IMR-90 (cell line): ENCODE results near the gene SH3BP5. TPM values are rescaled to one million over a fixed set of nuclear protein-coding genes. Genes with fewer than 3 reads are reported as not detected.

Source experiments
- ATAC-seq: fragments of 200-7000 bp; cut with Tn5 transposase; 2 replicates; pipeline ENCODE4 v1.9.1; 2020; ENCODE audit warnings: low read depth, mild to moderate bottlenecking, moderate library complexity
- BruUV-seq: library from RNA; stranded (reverse); fragments of 400-500 nt; replicated peaks from 2 replicates; lab custom pipeline; 2021; lab: Mats Ljungman, UMichigan
- CTCF ChIA-PET: fragments of 300-600 bp; formaldehyde crosslinking; extraction: SDS; loops from one replicate; lab custom pipeline; 2021; ENCODE audit warnings: antibody characterized with exemption; lab: Yijun Ruan, JAX
- POLR2A ChIA-PET: fragments of 300-600 bp; sonication (Branson Sonifier 250); formaldehyde crosslinking; loops from one replicate; lab custom pipeline; 2022; ENCODE audit warnings: antibody characterized with exemption; ENCODE audit not compliant: unreplicated experiment; lab: Charles Lee
- DNase-seq: peaks from one replicate; pipeline ENCODE4 v3.0.0; 2013
- H2AFZ ChIP-seq: replicated peaks from 2 replicates; pipeline ENCODE3; 2013; ENCODE audit warnings: low read length, mild to moderate bottlenecking; ENCODE audit not compliant: poor library complexity
- H2AK5ac ChIP-seq: 2 replicates; pipeline ENCODE4 v1.6.1; 2013; ENCODE audit warnings: low read depth, low read length, inconsistent platforms
- H2AK9ac ChIP-seq: replicated peaks from 2 replicates; pipeline ENCODE3; 2013; ENCODE audit warnings: mild to moderate bottlenecking, low read depth, low read length, moderate library complexity; ENCODE audit not compliant: poor library complexity
- H2BK120ac ChIP-seq: 2 replicates; pipeline ENCODE4 v1.6.1; 2013; ENCODE audit warnings: low read depth, low read length, inconsistent platforms
- H2BK15ac ChIP-seq: 3 replicates; pipeline ENCODE4 v1.6.1; 2013; ENCODE audit warnings: low read depth, low read length, inconsistent platforms
- H2BK20ac ChIP-seq: 2 replicates; pipeline ENCODE4 v1.6.1; 2013; ENCODE audit warnings: low read depth, mild to moderate bottlenecking, inconsistent platforms, low read length, moderate library complexity
- H2BK5ac ChIP-seq: 2 replicates; pipeline ENCODE4 v1.6.1; 2013; ENCODE audit warnings: mild to moderate bottlenecking, low read depth, low read length, inconsistent platforms; ENCODE audit not compliant: poor library complexity, severe bottlenecking
- H3K14ac ChIP-seq: replicated peaks from 2 replicates; pipeline ENCODE4 v1.6.1; 2013; ENCODE audit warnings: low read depth, low read length, inconsistent platforms
- H3K18ac ChIP-seq: 2 replicates; pipeline ENCODE4 v1.6.1; 2013; ENCODE audit warnings: low read depth, low read length, control low read depth
- H3K23ac ChIP-seq: 2 replicates; pipeline ENCODE4 v1.6.1; 2013; ENCODE audit warnings: low read depth, low read length, inconsistent platforms
- H3K27ac ChIP-seq: 2 replicates; pipeline ENCODE4 v1.5.1; 2013; ENCODE audit warnings: mild to moderate bottlenecking, control low read depth, low read length; ENCODE audit not compliant: insufficient read depth
- H3K27me3 ChIP-seq: 2 replicates; pipeline ENCODE4 v1.6.1; 2013; ENCODE audit warnings: low read length; ENCODE audit not compliant: control insufficient read depth, insufficient read depth
- H3K36me3 ChIP-seq: 2 replicates; pipeline ENCODE4 v1.6.1; 2013; ENCODE audit warnings: low read length, mixed read lengths; ENCODE audit not compliant: control insufficient read depth, insufficient read depth
- H3K4ac ChIP-seq: 2 replicates; pipeline ENCODE4 v1.6.1; 2013; ENCODE audit warnings: low read depth, low read length, inconsistent platforms
- H3K4me1 ChIP-seq: 2 replicates; pipeline ENCODE4 v1.6.1; 2013; ENCODE audit warnings: low read length, mixed read lengths; ENCODE audit not compliant: control insufficient read depth, insufficient read depth
- H3K4me2 ChIP-seq: 2 replicates; pipeline ENCODE4 v1.6.1; 2013; ENCODE audit warnings: low read depth, mild to moderate bottlenecking, control low read depth, low read length, moderate library complexity
- H3K4me3 ChIP-seq: 2 replicates; pipeline ENCODE4 v1.5.1; 2013; ENCODE audit warnings: low read depth, mild to moderate bottlenecking, control low read depth, low read length, moderate library complexity; ENCODE audit not compliant: insufficient read depth
- H3K56ac ChIP-seq: 2 replicates; pipeline ENCODE4 v1.6.1; 2013; ENCODE audit warnings: low read length, inconsistent platforms; ENCODE audit not compliant: insufficient read depth; ENCODE audit errors: extremely low read depth
- H3K79me1 ChIP-seq, 2 experiments: 2 replicates each; pipeline ENCODE4 v1.6.1; 2013; ENCODE audit warnings: low read length in 2 of 2, inconsistent platforms in 1 of 2, low read depth in 1 of 2
- H3K9ac ChIP-seq: 2 replicates; pipeline ENCODE4 v1.6.1; 2013; ENCODE audit warnings: low read depth, low read length, control low read depth
- H3K9me1 ChIP-seq: 2 replicates; pipeline ENCODE4 v1.6.1; 2013; ENCODE audit warnings: low read length, inconsistent platforms; ENCODE audit not compliant: insufficient read depth
- H3K9me3 ChIP-seq: 2 replicates; pipeline ENCODE4 v1.6.1; 2013; ENCODE audit warnings: low read length; ENCODE audit not compliant: control insufficient read depth, insufficient read depth
- H4K20me1 ChIP-seq: 2 replicates; pipeline ENCODE4 v1.6.1; 2013; ENCODE audit warnings: low read length, inconsistent platforms; ENCODE audit not compliant: insufficient read depth
- H4K5ac ChIP-seq: 2 replicates; pipeline ENCODE4 v1.6.1; 2013; ENCODE audit warnings: mild to moderate bottlenecking, low read depth, low read length, control low read depth
- H4K8ac ChIP-seq, 2 experiments: 2 replicates each; pipeline ENCODE4 v1.6.1; 2013; ENCODE audit warnings: low read depth in 2 of 2, low read length in 2 of 2, control low read depth in 1 of 2, inconsistent platforms in 1 of 2
- H4K91ac ChIP-seq: 2 replicates; pipeline ENCODE4 v1.6.1; 2013; ENCODE audit warnings: low read depth, low read length, inconsistent platforms; ENCODE audit not compliant: insufficient read depth
- BHLHE40 ChIP-seq: fragments of 150-350 bp; IDR thresholded peaks from 2 replicates; pipeline ENCODE4 v1.6.1; 2016; ENCODE audit warnings: mild to moderate bottlenecking, low read depth, low read length
- CTCF ChIP-seq: conservative IDR thresholded peaks from 2 replicates; pipeline ENCODE4 v1.5.1; 2012; ENCODE audit warnings: mild to moderate bottlenecking, low read depth, low read length, improper control_type of control experiment
- MAFK ChIP-seq: IDR thresholded peaks from 2 replicates; pipeline ENCODE4 v1.6.1; 2012; ENCODE audit warnings: low read depth, low read length, improper control_type of control experiment
- MAZ ChIP-seq: IDR thresholded peaks from 2 replicates; pipeline ENCODE4 v1.6.1; 2012; ENCODE audit warnings: low read depth, mild to moderate bottlenecking, low read length, improper control_type of control experiment, moderate library complexity, borderline replicate concordance
- MXI1 ChIP-seq: IDR thresholded peaks from 2 replicates; pipeline ENCODE4 v1.6.1; 2012; ENCODE audit warnings: low read depth, mild to moderate bottlenecking, low read length, moderate library complexity, borderline replicate concordance
- POLR2A ChIP-seq: IDR thresholded peaks from 2 replicates; pipeline ENCODE4 v1.6.1; 2012; ENCODE audit warnings: mild to moderate bottlenecking, low read depth, low read length
- RAD21 ChIP-seq: IDR thresholded peaks from 2 replicates; pipeline ENCODE4 v1.6.1; 2012; ENCODE audit warnings: low read length, improper control_type of control experiment
- RFX5 ChIP-seq: IDR thresholded peaks from 2 replicates; pipeline ENCODE4 v1.8.0; 2012; ENCODE audit warnings: low read depth, mild to moderate bottlenecking, low read length, moderate library complexity
- USF2 ChIP-seq: fragments of 150-350 bp; IDR thresholded peaks from 2 replicates; pipeline ENCODE4 v1.6.1; 2017; ENCODE audit warnings: mild to moderate bottlenecking, antibody characterized with exemption, low read length, low read depth
- WGBS, 2 experiments: methylation state at CpG; one replicate each; pipeline versions ENCODE4 v1.1.5 to v1.1.7; 2013; ENCODE audit warnings: missing lambda C conversion rate in 2 of 2; ENCODE audit not compliant: insufficient read length in 1 of 2; ENCODE audit errors: extremely low coverage in 2 of 2; 5-methylcytosine and 5-hydroxymethylcytosine counted together
- dilution Hi-C: fragments of 300-500 bp; cut with HindIII; formaldehyde crosslinking; loops from one replicate; pipeline ENCODE4 v1.14.3; 2018; ENCODE audit warnings: low sequenced_read_pairs; ENCODE audit not compliant: unreplicated experiment
- in situ Hi-C: fragments of 300-500 bp; cut with MboI; formaldehyde crosslinking; loops from 3 replicates; pipeline ENCODE4 v1.14.3; 2019; ENCODE audit warnings: low sequenced_read_pairs, inconsistent platforms, mixed read lengths
- intact Hi-C: fragments of 100-400 bp; cut with micrococcal nuclease; formaldehyde crosslinking; loops from 2 replicates; pipeline ENCODE4 v1.10.0; 2022
- polyA plus RNA-seq, 3 experiments: library from polyadenylated mRNA; depleted of rRNA; stranded (reverse); fragments of >200 nt; gene quantifications; 2 replicates each; pipeline ENCODE4 v1.2.3, GENCODE V29; 2012; ENCODE audit warnings: low replicate concordance in 1 of 3
- total RNA-seq: library from RNA; depleted of rRNA; stranded (reverse); fragments of >200 nt; gene quantifications from 2 replicates; pipeline ENCODE4 v1.2.3, GENCODE V29; 2012
- TF ChIP-seq, protein P1 (sequence below): fragments of 150-350 bp; IDR thresholded peaks from 2 replicates; pipeline ENCODE4 v1.6.1; 2016; ENCODE audit warnings: low read depth, mild to moderate bottlenecking, low read length, moderate library complexity, borderline replicate concordance

Gene SH3BP5
- total and polyA plus RNA-seq, 2 of the 4 experiments (the other 2 are of a cell fraction): 14.0 to 23.5 TPM

- H4K5ac ChIP-seq: no peak overlapping the region
- no peak overlapping the region for H3K9ac ChIP-seq
- H3K4me1 ChIP-seq: peaks cover 25% of the 10 kb centered on the region
- no peak overlapping the region for H3K14ac ChIP-seq
- H3K4ac ChIP-seq: no peak overlapping the region
- dilution Hi-C loops: no loop called here
- H3K9me3 ChIP-seq: no peaks in the 10 kb centered on the region
- no peak overlapping the region for H3K56ac ChIP-seq
- BruUV-seq: no TSS peak
- H2BK15ac ChIP-seq: no peak overlapping the region
- no peak overlapping the region for H3K27ac ChIP-seq
- WGBS, 2 experiments: no CpG with 5 or more reads among the region's 3 CpGs
- H4K20me1 ChIP-seq: no peaks in the 10 kb centered on the region
- ChIA-PET POLR2A (no interaction called here), CTCF (interaction anchor here (0.6 kb wide), 1 partner anchor 18 kb away, joined by 3 read pairs; no protein-coding TSS in a partner anchor)
- H2BK120ac ChIP-seq: no peak overlapping the region
- peaks cover 8% of the 10 kb centered on the region for H3K9me1 ChIP-seq
- no peak overlapping the region for H3K23ac ChIP-seq
- DNase-seq: no peak
- H3K79me1 ChIP-seq: 0 out of 4 replicates have a peak, but pooled peaks cover 0 to 7% of the 10 kb centered on the region in 2 experiments
- intact Hi-C loops: no loop called here
- no peak overlapping the region for H4K91ac ChIP-seq
- in situ Hi-C loops: no loop called here
- TF ChIP-seq CTCF: no peak
- no peak for TF ChIP-seq MAZ
- no peak for TF ChIP-seq RFX5
- TF ChIP-seq POLR2A: no peak
- no peak for TF ChIP-seq MXI1
- no peak for TF ChIP-seq BHLHE40
- TF ChIP-seq, protein P1, sequence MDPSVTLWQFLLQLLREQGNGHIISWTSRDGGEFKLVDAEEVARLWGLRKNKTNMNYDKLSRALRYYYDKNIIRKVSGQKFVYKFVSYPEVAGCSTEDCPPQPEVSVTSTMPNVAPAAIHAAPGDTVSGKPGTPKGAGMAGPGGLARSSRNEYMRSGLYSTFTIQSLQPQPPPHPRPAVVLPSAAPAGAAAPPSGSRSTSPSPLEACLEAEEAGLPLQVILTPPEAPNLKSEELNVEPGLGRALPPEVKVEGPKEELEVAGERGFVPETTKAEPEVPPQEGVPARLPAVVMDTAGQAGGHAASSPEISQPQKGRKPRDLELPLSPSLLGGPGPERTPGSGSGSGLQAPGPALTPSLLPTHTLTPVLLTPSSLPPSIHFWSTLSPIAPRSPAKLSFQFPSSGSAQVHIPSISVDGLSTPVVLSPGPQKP: no peak
- TF ChIP-seq RAD21: no peak
- TF ChIP-seq MAFK: no peak
- no peak for TF ChIP-seq USF2
- peak overlapping the region; percentile 28 for H3K18ac ChIP-seq
- H4K8ac ChIP-seq: no peak overlapping the region
- H2AK5ac ChIP-seq: no peak overlapping the region
- H3K4me2 ChIP-seq: no peak overlapping the region
- H2AK9ac ChIP-seq: no peak overlapping the region
- H3K27me3 ChIP-seq: no peaks in the 10 kb centered on the region
- H2AFZ ChIP-seq: no peak overlapping the region
- H2BK5ac ChIP-seq: no peak overlapping the region
- H2BK20ac ChIP-seq: no peak overlapping the region
- no peak for ATAC-seq
- no peaks in the 10 kb centered on the region for H3K36me3 ChIP-seq
- no peak overlapping the region for H3K4me3 ChIP-seq
These were observed 6.3 kb downstream of the SH3BP5 start for GRCh38 chr3:15326037-15326436.
